Measurements from ENCODE around the gene PSMA6. TPM values are rescaled to one million over a fixed set of nuclear protein-coding genes. Genes with fewer than 3 reads are reported as not detected.

Gene PSMA6
- total and polyA plus RNA-seq, 4 experiments from 2014 or later = 84.6 to 413 (median 207) TPM

DNA sequence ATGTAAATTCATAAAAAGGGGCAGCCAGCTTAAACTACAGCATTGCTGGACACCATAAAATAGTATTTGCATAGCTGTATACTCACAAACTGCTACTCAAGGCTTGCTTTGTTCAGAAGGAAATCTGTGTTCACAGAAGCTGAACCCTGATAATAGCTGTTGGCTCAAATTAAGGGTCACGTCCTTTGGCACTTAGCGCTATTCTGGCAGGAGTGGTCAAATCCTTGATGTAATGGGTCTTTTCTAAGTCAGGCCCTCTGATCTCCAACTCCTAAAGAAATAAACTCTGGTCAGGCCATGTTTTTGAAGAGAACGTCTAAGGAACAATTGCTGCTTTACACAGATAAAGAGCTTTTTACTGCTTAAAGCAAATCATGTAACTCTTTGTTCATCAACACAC lies 12.8 kb upstream of the PSMA6 start:
- CTCF ChIA-PET (ENCODE audit: partially characterized antibody) = interaction anchor here (1.0 kb wide), 1 partner anchor 17 kb away, joined by 5 read pairs; no protein-coding TSS in a partner anchor
- DNase-seq = no peak
- Histone ChIP-seq H3K4me1 (ENCODE audit: insufficient read depth, low read length) (peaks cover 2% of the 10 kb centered on the region), H3K27ac (ENCODE audit: low read depth, low read length) (no peak overlapping the region), H3K9me3 (ENCODE audit: control insufficient read depth in 1 of 2, low read length in 2 of 2) (no peaks in the 10 kb centered on the region), H3K4me3 (ENCODE audit: low read length in 2 of 2) (no peak overlapping the region), H3K36me3 (ENCODE audit: insufficient read depth, low read length) (peaks cover 15% of the 10 kb centered on the region), H3K27me3 (ENCODE audit: insufficient read depth, low read length) (no peaks in the 10 kb centered on the region)
- Mint-ChIP-seq H3K27me3 (no peaks in the 10 kb centered on the region), H3K27ac (no peak overlapping the region), H3K4me1 (peaks cover 2 to 8% (median 5%) of the 10 kb centered on the region in 4 donors), H3K9me3 (no peaks in the 10 kb centered on the region), H3K4me3 (no peak overlapping the region), H3K36me3 (peaks cover 43 to 46% of the 10 kb centered on the region in 2 donors)
- POLR2A ChIA-PET (ENCODE audit: partially characterized antibody) = no interaction called here
- intact Hi-C loops (cut with micrococcal nuclease) = no loop called here

DNA sequence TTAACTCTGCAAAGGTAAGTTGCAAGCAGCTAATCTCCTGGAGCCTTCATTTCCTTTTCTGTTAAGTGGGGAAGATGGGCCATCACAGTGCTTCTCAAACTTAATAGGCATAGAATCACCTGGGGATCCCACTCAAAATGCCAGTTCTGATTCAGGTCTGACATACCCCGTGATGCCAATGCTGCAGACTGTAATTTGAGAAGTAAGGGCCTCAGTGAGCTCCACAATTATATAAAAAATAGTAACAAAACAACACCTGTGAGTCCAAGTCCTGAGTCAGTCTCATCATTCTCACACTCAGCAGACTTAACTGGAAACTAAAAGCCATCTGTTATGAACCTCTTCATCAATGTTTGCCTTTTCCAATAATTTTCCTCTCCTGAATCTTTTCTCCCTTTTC lies 10.8 kb upstream of the PSMA6 start:
- no peak overlapping the region for H3K4me3 ChIP-seq (ENCODE audit: low read length in 2 of 2)
- H3K27ac Mint-ChIP-seq = no peak overlapping the region
- H3K4me3 Mint-ChIP-seq = no peak overlapping the region
- H3K36me3 ChIP-seq (ENCODE audit: insufficient read depth, low read length) = peaks cover 4% of the 10 kb centered on the region
- H3K9me3 ChIP-seq (ENCODE audit: control insufficient read depth in 1 of 2, low read length in 2 of 2) = no peaks in the 10 kb centered on the region
- no peak for DNase-seq
- H3K36me3 Mint-ChIP-seq = peaks cover 27% of the 10 kb centered on the region in 2 donors
- no peaks in the 10 kb centered on the region for H3K27me3 ChIP-seq (ENCODE audit: insufficient read depth, low read length)
- no peaks in the 10 kb centered on the region for H3K27me3 Mint-ChIP-seq
- H3K27ac ChIP-seq (ENCODE audit: low read depth, low read length) = no peak overlapping the region
- intact Hi-C loops (cut with micrococcal nuclease) = no loop called here
- POLR2A ChIA-PET (ENCODE audit: partially characterized antibody) = interaction anchor here (0.9 to 2.0 kb wide), 2 partner anchors 11 to 123 kb away, joined by 3 to 10 read pairs; partner anchors contain the start of gene PSMA6
- H3K9me3 Mint-ChIP-seq = no peaks in the 10 kb centered on the region
- H3K4me1 ChIP-seq (ENCODE audit: insufficient read depth, low read length) = peaks cover 22% of the 10 kb centered on the region
- CTCF ChIA-PET (ENCODE audit: partially characterized antibody) = interaction anchor here (0.6 to 2.8 kb wide), 3 partner anchors 124 to 158 kb away, joined by 3 to 11 read pairs (median 3); partner anchors contain the start of gene NFKBIA
- H3K4me1 Mint-ChIP-seq = peaks cover 19 to 27% (median 24%) of the 10 kb centered on the region in 4 donors

DNA sequence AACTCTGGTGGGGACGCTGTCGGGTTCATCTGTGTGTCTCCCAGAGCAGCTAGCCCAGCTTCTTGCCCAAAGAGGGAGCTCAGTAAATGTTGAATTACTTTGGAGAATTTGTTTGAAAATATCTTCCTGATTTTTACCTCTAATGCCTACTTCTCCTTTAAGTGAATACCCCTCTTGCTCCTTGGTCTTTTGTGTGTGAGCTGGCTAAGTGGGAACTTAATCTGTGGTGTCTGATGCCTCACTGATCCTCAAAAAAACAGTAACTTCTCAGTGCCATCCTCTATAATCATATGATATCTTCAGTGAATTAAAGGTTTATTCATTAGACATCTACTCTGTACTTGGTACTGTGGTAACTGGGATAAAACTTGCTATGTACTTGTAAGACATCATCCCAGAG lies 7.7 kb upstream of the PSMA6 start:
- H3K27ac ChIP-seq (ENCODE audit: low read depth, low read length) = peak overlapping the region; percentile 2

DNA sequence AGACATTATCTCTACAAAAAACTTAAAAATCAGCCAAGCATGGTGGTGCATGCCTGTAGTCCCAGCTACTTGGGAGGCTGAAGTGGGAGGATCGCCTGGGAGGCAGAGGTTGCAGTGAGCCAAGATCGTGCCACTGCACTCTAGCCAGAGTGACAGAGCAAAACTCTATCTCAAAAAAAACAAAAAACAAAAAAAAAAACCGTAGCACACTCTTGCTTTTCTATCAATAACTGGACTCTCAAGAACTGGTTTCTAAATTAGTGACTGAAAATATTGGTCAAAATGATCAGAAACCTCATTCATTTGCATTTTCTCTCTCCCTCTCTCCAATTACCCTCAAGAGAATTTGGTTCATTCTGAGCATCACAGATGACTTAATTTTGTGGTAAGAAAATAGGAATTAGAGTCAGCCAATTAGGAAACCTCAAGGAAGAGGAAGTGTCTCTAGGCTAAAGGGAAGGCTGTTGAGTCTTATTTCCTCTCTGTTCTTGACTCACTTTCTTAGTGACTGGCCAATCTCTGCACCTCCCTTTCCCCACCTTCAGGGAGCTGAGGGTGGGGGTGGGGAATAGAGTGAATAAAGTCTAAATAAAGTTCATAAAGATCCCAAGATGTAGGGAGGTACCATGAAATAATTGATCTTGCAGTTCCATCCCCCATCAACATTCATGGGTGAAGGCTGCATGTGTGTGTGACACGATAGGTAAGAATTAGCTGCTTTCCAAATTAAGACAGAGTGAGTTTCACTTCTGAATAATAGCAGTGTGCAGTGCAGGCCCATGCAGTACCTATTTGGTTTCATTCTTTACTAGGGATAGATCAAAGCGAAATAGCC lies 6.8 kb upstream of the PSMA6 start:
- H3K36me3 Mint-ChIP-seq = peaks cover 15 to 20% of the 10 kb centered on the region in 2 donors
- Histone ChIP-seq H3K27me3 (ENCODE audit: insufficient read depth, low read length) (no peaks in the 10 kb centered on the region), H3K36me3 (ENCODE audit: insufficient read depth, low read length) (no peaks in the 10 kb centered on the region), H3K4me3 (ENCODE audit: low read length in 2 of 2) (no peak overlapping the region), H3K4me1 (ENCODE audit: insufficient read depth, low read length) (peaks cover 36% of the 10 kb centered on the region), H3K27ac (ENCODE audit: low read depth, low read length) (peak overlapping the region; percentile 50), H3K9me3 (ENCODE audit: control insufficient read depth in 1 of 2, low read length in 2 of 2) (no peaks in the 10 kb centered on the region)
- H3K9me3 Mint-ChIP-seq = no peaks in the 10 kb centered on the region
- H3K27me3 Mint-ChIP-seq = no peaks in the 10 kb centered on the region
- ChIA-PET CTCF (ENCODE audit: partially characterized antibody) (interaction anchor here (0.8 to 1.3 kb wide), 8 partner anchors 10 to 131 kb away, joined by 3 to 5 read pairs (median 4); no protein-coding TSS in a partner anchor), POLR2A (ENCODE audit: partially characterized antibody) (interaction anchor here (0.6 to 4.4 kb wide), 4 partner anchors 12 to 119 kb away, joined by 3 to 33 read pairs (median 5); partner anchors contain the start of gene NFKBIA)
- H3K4me1 Mint-ChIP-seq = peaks cover 30 to 45% (median 35%) of the 10 kb centered on the region in 4 donors
- H3K27ac Mint-ChIP-seq = peak overlapping the region; percentile 67 to 93 (median 85)
- intact Hi-C loops (cut with micrococcal nuclease) = no loop called here
- H3K4me3 Mint-ChIP-seq = peak overlapping the region in 7 of 8 donors; percentile 0 to 67 (median 48)
- DNase-seq = peak in 1 of 5 donors; percentile 6

More for the DNA sequence above, 7.7 kb upstream of the PSMA6 start:
- Mint-ChIP-seq H3K27ac (peak overlapping the region in 6 of 7 donors; percentile 43 to 93 (median 80)), H3K36me3 (peaks cover 16 to 21% of the 10 kb centered on the region in 2 donors), H3K9me3 (no peaks in the 10 kb centered on the region), H3K4me1 (peaks cover 30 to 41% (median 35%) of the 10 kb centered on the region in 4 donors), H3K4me3 (peak overlapping the region in 1 of 8 donors; percentile 48), H3K27me3 (no peaks in the 10 kb centered on the region)
- ChIA-PET CTCF (ENCODE audit: partially characterized antibody) (interaction anchor here (1.1 to 1.3 kb wide), 4 partner anchors 8 to 138 kb away, joined by 3 to 5 read pairs (median 4); partner anchors contain the start of gene PSMA6), POLR2A (ENCODE audit: partially characterized antibody) (interaction anchor here (1.1 to 4.4 kb wide), 2 partner anchors 9 to 120 kb away, joined by 4 to 33 read pairs; partner anchors contain the start of gene NFKBIA)
- peaks cover 36% of the 10 kb centered on the region for H3K4me1 ChIP-seq (ENCODE audit: insufficient read depth, low read length)
- no peak for DNase-seq
- no peaks in the 10 kb centered on the region for H3K9me3 ChIP-seq (ENCODE audit: control insufficient read depth in 1 of 2, low read length in 2 of 2)
- no peaks in the 10 kb centered on the region for H3K27me3 ChIP-seq (ENCODE audit: insufficient read depth, low read length)
- intact Hi-C loops (cut with micrococcal nuclease) = no loop called here
- H3K36me3 ChIP-seq (ENCODE audit: insufficient read depth, low read length) = no peaks in the 10 kb centered on the region
- no peak overlapping the region for H3K4me3 ChIP-seq (ENCODE audit: low read length in 2 of 2)

DNA sequence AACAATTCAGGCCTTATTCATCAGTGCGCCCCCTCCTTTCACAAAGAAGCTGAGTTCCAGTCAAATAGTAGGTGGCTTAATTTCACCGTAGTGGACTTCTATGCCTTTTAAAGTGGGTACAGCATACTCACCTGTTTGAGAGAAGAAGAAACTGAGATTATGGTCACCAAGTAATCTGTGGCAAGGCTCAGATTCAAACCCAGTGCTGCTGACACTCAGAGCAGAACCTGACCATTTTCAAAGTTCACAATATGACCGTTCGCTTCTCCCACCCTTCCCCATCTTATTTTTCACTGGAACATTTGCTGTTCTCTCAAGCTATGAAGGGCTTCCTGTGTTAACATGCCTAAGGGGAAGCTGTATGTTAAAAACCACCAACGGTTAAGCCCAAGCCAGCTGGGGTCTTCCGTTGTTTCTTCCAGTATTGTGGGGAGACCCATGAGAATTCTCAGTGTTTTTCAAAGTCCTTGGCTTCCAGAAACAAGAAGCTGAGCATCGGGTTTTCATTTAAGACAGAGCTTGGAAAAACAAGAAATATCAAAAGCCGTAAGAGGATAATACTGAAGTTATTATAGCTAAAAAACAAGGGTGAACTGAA lies 6.1 kb upstream of the PSMA6 start:
- Histone ChIP-seq H3K27ac (ENCODE audit: low read depth, low read length) (peak overlapping the region; percentile 50), H3K27me3 (ENCODE audit: insufficient read depth, low read length) (no peaks in the 10 kb centered on the region), H3K36me3 (ENCODE audit: insufficient read depth, low read length) (no peaks in the 10 kb centered on the region), H3K4me1 (ENCODE audit: insufficient read depth, low read length) (peaks cover 36% of the 10 kb centered on the region), H3K4me3 (ENCODE audit: low read length in 2 of 2) (no peak overlapping the region), H3K9me3 (ENCODE audit: control insufficient read depth in 1 of 2, low read length in 2 of 2) (no peaks in the 10 kb centered on the region)
- Mint-ChIP-seq H3K27me3 (no peaks in the 10 kb centered on the region), H3K9me3 (no peaks in the 10 kb centered on the region), H3K4me3 (peak overlapping the region in 6 of 8 donors; percentile 12 to 73 (median 34)), H3K27ac (peak overlapping the region; percentile 67 to 93 (median 85)), H3K36me3 (peaks cover 9 to 14% of the 10 kb centered on the region in 2 donors), H3K4me1 (peaks cover 30 to 52% (median 36%) of the 10 kb centered on the region in 4 donors)
- CTCF ChIA-PET (ENCODE audit: partially characterized antibody) = interaction anchor here (0.8 to 1.3 kb wide), 8 partner anchors 11 to 163 kb away, joined by 3 to 4 read pairs (median 4); no protein-coding TSS in a partner anchor
- POLR2A ChIA-PET (ENCODE audit: partially characterized antibody) = interaction anchor here (0.8 to 4.4 kb wide), 4 partner anchors 11 to 118 kb away, joined by 3 to 33 read pairs (median 4); partner anchors contain the start of gene NFKBIA
- DNase-seq = peak in 1 of 5 donors; percentile 3
- intact Hi-C loops (cut with micrococcal nuclease) = no loop called here

DNA sequence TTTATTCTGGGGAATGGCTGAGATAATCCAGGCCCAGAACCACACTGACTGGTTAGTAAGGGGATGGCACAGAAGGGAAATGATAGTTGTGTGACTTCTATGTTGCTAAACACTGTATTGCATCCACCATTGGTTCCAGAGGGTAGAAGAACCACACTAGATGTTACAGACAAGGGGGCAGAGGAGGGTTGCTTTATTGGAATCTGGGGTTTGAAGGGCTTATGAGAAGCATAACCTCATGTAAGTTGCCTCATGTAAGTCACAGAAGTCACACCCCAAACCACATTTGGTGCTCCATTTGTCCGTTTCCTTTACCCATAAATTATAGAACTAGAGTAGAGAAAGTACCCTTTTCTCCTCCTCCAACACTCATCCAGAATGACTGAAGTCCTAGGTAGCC lies 5.5 kb upstream of the PSMA6 start:
- no peak overlapping the region for H3K27ac ChIP-seq (ENCODE audit: low read depth, low read length)
- peaks cover 8 to 11% of the 10 kb centered on the region in 2 donors for H3K36me3 Mint-ChIP-seq

More for the DNA sequence above, 5.5 kb upstream of the PSMA6 start:
- intact Hi-C loops (cut with micrococcal nuclease) = no loop called here
- Histone ChIP-seq H3K9me3 (ENCODE audit: control insufficient read depth in 1 of 2, low read length in 2 of 2) (no peaks in the 10 kb centered on the region), H3K36me3 (ENCODE audit: insufficient read depth, low read length) (no peaks in the 10 kb centered on the region), H3K27me3 (ENCODE audit: insufficient read depth, low read length) (no peaks in the 10 kb centered on the region), H3K4me3 (ENCODE audit: low read length in 2 of 2) (no peak overlapping the region), H3K4me1 (ENCODE audit: insufficient read depth, low read length) (peaks cover 36% of the 10 kb centered on the region)
- DNase-seq = peak in 1 of 5 donors; percentile 8
- peak overlapping the region; percentile 62 to 88 (median 81) for H3K27ac Mint-ChIP-seq
- no peaks in the 10 kb centered on the region for H3K27me3 Mint-ChIP-seq
- peaks cover 30 to 52% (median 37%) of the 10 kb centered on the region in 4 donors for H3K4me1 Mint-ChIP-seq
- ChIA-PET POLR2A (ENCODE audit: partially characterized antibody) (interaction anchor here (0.8 to 4.4 kb wide), 3 partner anchors 10 to 118 kb away, joined by 3 to 33 read pairs (median 4); partner anchors contain the start of gene NFKBIA), CTCF (ENCODE audit: partially characterized antibody) (interaction anchor here (0.8 to 1.3 kb wide), 5 partner anchors 11 to 163 kb away, joined by 3 to 4 read pairs (median 3); no protein-coding TSS in a partner anchor)
- no peaks in the 10 kb centered on the region for H3K9me3 Mint-ChIP-seq
- peak overlapping the region in 4 of 8 donors; percentile 1 to 73 (median 30) for H3K4me3 Mint-ChIP-seq
